Activated CD8-positive, alpha-beta memory T cell treated with anti-CD3 and anti-CD28 coated beads, Interleukin-2, amount 50 U/mL, for 4 hours (primary cell): ENCODE measurements around the gene GPR108.
"Not testable (repeated sequence)": the region's sequence is repeated elsewhere in the genome, so short reads cannot be mapped to it uniquely, and the experiment has no call there.

ENCODE experiments used
- DNase-seq: peaks from one replicate; pipeline ENCODE4 v3.0.0-alpha.2; 2020

Gene GPR108

GRCh38 chr19:6718741-6719539, 18.4 kb downstream of the GPR108 start:
- DNase-seq: no peak

- no peak for DNase-seq
Measured at GRCh38 chr19:6718111-6718740, 19.2 kb downstream of the GPR108 start.

- no peak for DNase-seq
Measured at GRCh38 chr19:6717441-6717971, 19.9 kb downstream of the GPR108 start.

- DNase-seq: no peak
Measured at GRCh38 chr19:6717036-6717435, 20.3 kb downstream of the GPR108 start.

- no peak for DNase-seq
Measured at GRCh38 chr19:6716610-6716970, 20.8 kb downstream of the GPR108 start.

GRCh38 chr19:6714749-6715555, 22.4 kb downstream of the GPR108 start:
- no peak for DNase-seq

- no peak for DNase-seq
Measured at GRCh38 chr19:6713773-6714692, 23.3 kb downstream of the GPR108 start.

- DNase-seq: no peak
Measured at GRCh38 chr19:6712692-6713670, 24.4 kb downstream of the GPR108 start.

GRCh38 chr19:6712231-6712630, 25.1 kb downstream of the GPR108 start:
- no peak for DNase-seq

- no peak for DNase-seq
Measured at GRCh38 chr19:6711605-6712004, 25.8 kb downstream of the GPR108 start.

GRCh38 chr19:6711078-6711361, 26.4 kb downstream of the GPR108 start:
- DNase-seq: no peak

GRCh38 chr19:6710273-6711077, 26.9 kb downstream of the GPR108 start:
- no peak for DNase-seq

GRCh38 chr19:6709549-6709948, 27.8 kb downstream of the GPR108 start:
- DNase-seq: no peak

GRCh38 chr19:6708913-6709312, 28.5 kb downstream of the GPR108 start:
- DNase-seq: not testable (repeated sequence)

GRCh38 chr19:6708346-6708745, 29.0 kb downstream of the GPR108 start:
- no peak for DNase-seq

- DNase-seq: no peak
Measured at GRCh38 chr19:6707658-6708018, 29.7 kb downstream of the GPR108 start.

GRCh38 chr19:6707011-6707657, 30.2 kb downstream of the GPR108 start:
- DNase-seq: no peak

GRCh38 chr19:6706633-6706958, 30.8 kb downstream of the GPR108 start:
- no peak for DNase-seq

- no peak for DNase-seq
Measured at GRCh38 chr19:6705931-6706632, 31.3 kb downstream of the GPR108 start.
